Measurements from ENCODE around the gene ATP6V0E1. TPM values are rescaled to one million over a fixed set of nuclear protein-coding genes. Genes with fewer than 3 reads are reported as not detected.

ATP6V0E1 gene
- total and polyA plus RNA-seq, 2 experiments from 2014 or later = 75.9 to 250 TPM

DNA sequence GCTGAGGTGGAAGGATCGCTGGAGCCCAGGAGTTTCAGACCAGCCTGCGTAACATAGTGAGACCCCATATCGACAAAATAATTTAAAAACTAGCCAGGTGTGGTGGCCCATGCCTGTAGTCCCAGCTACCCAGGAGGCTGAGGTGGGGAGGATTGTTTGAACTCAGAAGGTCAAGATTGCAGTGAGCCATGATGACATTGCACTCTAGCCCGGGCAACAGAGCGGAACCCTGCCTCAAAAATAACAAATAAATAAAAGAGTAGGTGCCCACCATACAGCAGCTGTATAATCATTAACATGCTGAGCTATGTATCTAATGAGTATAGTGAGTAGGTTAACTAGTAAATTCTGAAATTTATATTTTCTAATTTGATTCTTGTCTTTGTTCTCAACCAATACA is 11.0 kb upstream of the ATP6V0E1 start:
- H3K4me3 ChIP-seq = no peak overlapping the region
- H3K4me2 ChIP-seq = no peak overlapping the region
- no peak for ATAC-seq
- no peak overlapping the region for H2AFZ ChIP-seq
- H3K9me2 ChIP-seq (ENCODE audit: insufficient read depth) = no peaks in the 10 kb centered on the region
- no peak overlapping the region for H3K27ac ChIP-seq (ENCODE audit: low read depth)
- H4K20me1 ChIP-seq (replicated peaks; ENCODE audit: insufficient read depth) = no peaks in the 10 kb centered on the region
- Mint-ChIP-seq H3K4me3 (no peak overlapping the region), H3K36me3 (ENCODE audit: low read depth) (peaks cover 4% of the 10 kb centered on the region; the same call in 2 of the 3 replicates), H3K27me3 (ENCODE audit: insufficient read depth, low read depth, poor library complexity) (peaks cover 2% of the 10 kb centered on the region), H3K27ac (no peak overlapping the region), H3K9me3 (no peaks in the 10 kb centered on the region), H3K4me1 (no peaks in the 10 kb centered on the region)
- no peaks in the 10 kb centered on the region for H3F3A ChIP-seq (replicated peaks; ENCODE audit: low read depth)
- no peaks in the 10 kb centered on the region for H3K4me1 ChIP-seq (ENCODE audit: insufficient read depth)
- TF ChIP-seq ZNF114 (CRISPR knock-in tag; IDR thresholded peaks at IDR 0.05) = no peak
- TF ChIP-seq STAT1 (IDR thresholded peaks at IDR 0.05; ENCODE audit: unreplicated experiment) = no peak
- TF ChIP-seq EZH2phosphoT487 (IDR thresholded peaks at IDR 0.05; ENCODE audit: unreplicated experiment) = no peak
- TF ChIP-seq EZH2 (IDR thresholded peaks at IDR 0.05; ENCODE audit: low read depth, unreplicated experiment) = no peak
- no peak for TF ChIP-seq JUNB (IDR thresholded peaks at IDR 0.05; ENCODE audit: unreplicated experiment)
- TF ChIP-seq, protein P1, sequence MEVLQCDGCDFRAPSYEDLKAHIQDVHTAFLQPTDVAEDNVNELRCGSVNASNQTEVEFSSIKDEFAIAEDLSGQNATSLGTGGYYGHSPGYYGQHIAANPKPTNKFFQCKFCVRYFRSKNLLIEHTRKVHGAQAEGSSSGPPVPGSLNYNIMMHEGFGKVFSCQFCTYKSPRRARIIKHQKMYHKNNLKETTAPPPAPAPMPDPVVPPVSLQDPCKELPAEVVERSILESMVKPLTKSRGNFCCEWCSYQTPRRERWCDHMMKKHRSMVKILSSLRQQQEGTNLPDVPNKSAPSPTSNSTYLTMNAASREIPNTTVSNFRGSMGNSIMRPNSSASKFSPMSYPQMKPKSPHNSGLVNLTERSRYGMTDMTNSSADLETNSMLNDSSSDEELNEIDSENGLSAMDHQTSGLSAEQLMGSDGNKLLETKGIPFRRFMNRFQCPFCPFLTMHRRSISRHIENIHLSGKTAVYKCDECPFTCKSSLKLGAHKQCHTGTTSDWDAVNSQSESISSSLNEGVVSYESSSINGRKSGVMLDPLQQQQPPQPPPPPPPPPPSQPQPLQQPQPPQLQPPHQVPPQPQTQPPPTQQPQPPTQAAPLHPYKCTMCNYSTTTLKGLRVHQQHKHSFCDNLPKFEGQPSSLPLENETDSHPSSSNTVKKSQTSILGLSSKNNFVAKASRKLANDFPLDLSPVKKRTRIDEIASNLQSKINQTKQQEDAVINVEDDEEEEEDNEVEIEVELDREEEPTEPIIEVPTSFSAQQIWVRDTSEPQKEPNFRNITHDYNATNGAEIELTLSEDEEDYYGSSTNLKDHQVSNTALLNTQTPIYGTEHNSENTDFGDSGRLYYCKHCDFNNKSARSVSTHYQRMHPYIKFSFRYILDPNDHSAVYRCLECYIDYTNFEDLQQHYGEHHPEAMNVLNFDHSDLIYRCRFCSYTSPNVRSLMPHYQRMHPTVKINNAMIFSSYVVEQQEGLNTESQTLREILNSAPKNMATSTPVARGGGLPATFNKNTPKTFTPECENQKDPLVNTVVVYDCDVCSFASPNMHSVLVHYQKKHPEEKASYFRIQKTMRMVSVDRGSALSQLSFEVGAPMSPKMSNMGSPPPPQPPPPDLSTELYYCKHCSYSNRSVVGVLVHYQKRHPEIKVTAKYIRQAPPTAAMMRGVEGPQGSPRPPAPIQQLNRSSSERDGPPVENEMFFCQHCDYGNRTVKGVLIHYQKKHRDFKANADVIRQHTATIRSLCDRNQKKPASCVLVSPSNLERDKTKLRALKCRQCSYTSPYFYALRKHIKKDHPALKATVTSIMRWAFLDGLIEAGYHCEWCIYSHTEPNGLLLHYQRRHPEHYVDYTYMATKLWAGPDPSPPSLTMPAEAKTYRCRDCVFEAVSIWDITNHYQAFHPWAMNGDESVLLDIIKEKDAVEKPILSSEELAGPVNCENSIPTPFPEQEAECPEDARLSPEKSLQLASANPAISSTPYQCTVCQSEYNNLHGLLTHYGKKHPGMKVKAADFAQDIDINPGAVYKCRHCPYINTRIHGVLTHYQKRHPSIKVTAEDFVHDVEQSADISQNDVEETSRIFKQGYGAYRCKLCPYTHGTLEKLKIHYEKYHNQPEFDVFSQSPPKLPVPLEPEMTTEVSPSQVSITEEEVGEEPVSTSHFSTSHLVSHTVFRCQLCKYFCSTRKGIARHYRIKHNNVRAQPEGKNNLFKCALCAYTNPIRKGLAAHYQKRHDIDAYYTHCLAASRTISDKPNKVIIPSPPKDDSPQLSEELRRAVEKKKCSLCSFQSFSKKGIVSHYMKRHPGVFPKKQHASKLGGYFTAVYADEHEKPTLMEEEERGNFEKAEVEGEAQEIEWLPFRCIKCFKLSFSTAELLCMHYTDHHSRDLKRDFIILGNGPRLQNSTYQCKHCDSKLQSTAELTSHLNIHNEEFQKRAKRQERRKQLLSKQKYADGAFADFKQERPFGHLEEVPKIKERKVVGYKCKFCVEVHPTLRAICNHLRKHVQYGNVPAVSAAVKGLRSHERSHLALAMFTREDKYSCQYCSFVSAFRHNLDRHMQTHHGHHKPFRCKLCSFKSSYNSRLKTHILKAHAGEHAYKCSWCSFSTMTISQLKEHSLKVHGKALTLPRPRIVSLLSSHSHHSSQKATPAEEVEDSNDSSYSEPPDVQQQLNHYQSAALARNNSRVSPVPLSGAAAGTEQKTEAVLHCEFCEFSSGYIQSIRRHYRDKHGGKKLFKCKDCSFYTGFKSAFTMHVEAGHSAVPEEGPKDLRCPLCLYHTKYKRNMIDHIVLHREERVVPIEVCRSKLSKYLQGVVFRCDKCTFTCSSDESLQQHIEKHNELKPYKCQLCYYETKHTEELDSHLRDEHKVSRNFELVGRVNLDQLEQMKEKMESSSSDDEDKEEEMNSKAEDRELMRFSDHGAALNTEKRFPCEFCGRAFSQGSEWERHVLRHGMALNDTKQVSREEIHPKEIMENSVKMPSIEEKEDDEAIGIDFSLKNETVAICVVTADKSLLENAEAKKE (CRISPR knock-in tag; IDR thresholded peaks at IDR 0.05) = no peak
- TF ChIP-seq CTCF (conservative IDR thresholded peaks at IDR 0.05; ENCODE audit: low read depth in 2 of 2) = no peak
- TF ChIP-seq REST (IDR thresholded peaks at IDR 0.05; ENCODE audit: unreplicated experiment) = no peak
- no peaks in the 10 kb centered on the region for H3K79me2 ChIP-seq (replicated peaks; ENCODE audit: insufficient read depth)
- DNase-seq (ENCODE audit: low spot score) = no peak
- H3K36me3 ChIP-seq (ENCODE audit: insufficient read depth) = no peaks in the 10 kb centered on the region
- peaks cover 8% of the 10 kb centered on the region; the same call in 1 of the 2 replicates for H3K27me3 ChIP-seq (ENCODE audit: insufficient read depth)

All from GM23338 (cell line).